Mucosa of descending colon (tissue), 3 donors: ENCODE measurements around the gene DPYSL4. TPM values are rescaled to one million over a fixed set of nuclear protein-coding genes. Genes with fewer than 3 reads are reported as not detected.

Source experiments
- ATAC-seq: fragments of 200-7000 bp; cut with Tn5 transposase; one replicate; pipeline ENCODE4 v1.9.1; 2020; ENCODE audit warnings: mild to moderate bottlenecking, moderate library complexity
- DNase-seq, 3 donors: peaks; one replicate each; pipeline ENCODE4 v3.0.0-alpha.2; 2020
- H3K36me3 ChIP-seq: fragments of 200-600 bp; one replicate; pipeline ENCODE4 v1.8.0; 2021; ENCODE audit warnings: low read depth, mild to moderate bottlenecking
- H3K4me1 ChIP-seq: fragments of 200-600 bp; one replicate; pipeline ENCODE4 v1.8.0; 2021; ENCODE audit warnings: low read depth, mild to moderate bottlenecking
- H3K4me3 ChIP-seq: fragments of 200-600 bp; one replicate; pipeline ENCODE4 v1.8.0; 2021; ENCODE audit warnings: mild to moderate bottlenecking
- H3K9me3 ChIP-seq: fragments of 200-600 bp; one replicate; pipeline ENCODE4 v1.8.0; 2021; ENCODE audit warnings: mild to moderate bottlenecking
- intact Hi-C, 2 donors: fragments of 100-400 bp; cut with DNase I in 1 of 2; cut with micrococcal nuclease in 1 of 2; formaldehyde crosslinking; loops; one replicate each; pipeline versions ENCODE4 v1.11.0 to v1.11.1; 2022; cut with DNase I, micrococcal nuclease
- total RNA-seq, 3 donors: library from RNA; stranded (reverse); fragmentation: NEBNext Ultra II Directional in 2 of 3; extraction: Animal tissue kit (Norgen Biotek cat#: 25700) in 2 of 3; gene quantifications; one replicate each; pipeline versions ENCODE4 v1.2.1 to v1.2.4, GENCODE V29; 2021 to 2023
- TF ChIP-seq, protein P1 (sequence below): fragments of 200-600 bp; IDR thresholded peaks from one replicate; pipeline ENCODE4 v1.8.0; 2022; ENCODE audit warnings: antibody characterized with exemption, mild to moderate bottlenecking
- donor health status: DM: no; HTN: no; CAD: no; lungs with moderate emphysema.
- donor health status: DM: no; HTN: no; CAD: no.
- donor health status: DM: no; HTN: yes; CAD: no.

Gene DPYSL4
- total RNA-seq, 3 donors from 2014 or later = 0.46 to 1.3 (median 0.55) TPM

DNA sequence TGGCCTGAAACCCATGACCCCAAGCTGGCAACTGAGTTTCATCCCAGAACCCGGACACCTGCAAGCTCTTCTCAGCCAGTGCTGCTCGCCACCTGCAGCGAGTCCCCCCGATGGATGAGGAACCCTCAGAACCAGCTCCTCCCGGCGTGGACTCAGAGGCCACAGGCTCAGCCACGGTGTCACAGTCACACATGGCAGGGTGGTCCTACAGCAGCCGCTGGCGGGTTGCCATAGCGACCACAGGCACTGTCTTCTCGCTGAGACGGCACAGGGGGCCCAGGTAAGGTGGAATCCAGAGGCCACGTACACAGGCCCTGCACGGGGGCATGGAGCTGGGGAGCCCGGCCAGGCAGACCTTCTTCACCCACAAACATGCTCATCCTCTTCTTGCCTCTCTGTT lies 53.4 kb downstream of the DPYSL4 start:
- H3K4me3 ChIP-seq = no peak overlapping the region
- intact Hi-C loops = no loop called here
- no peaks in the 10 kb centered on the region for H3K4me1 ChIP-seq
- no peaks in the 10 kb centered on the region for H3K36me3 ChIP-seq
- DNase-seq (no peak), ATAC-seq (no peak)
- TF ChIP-seq, protein P1, sequence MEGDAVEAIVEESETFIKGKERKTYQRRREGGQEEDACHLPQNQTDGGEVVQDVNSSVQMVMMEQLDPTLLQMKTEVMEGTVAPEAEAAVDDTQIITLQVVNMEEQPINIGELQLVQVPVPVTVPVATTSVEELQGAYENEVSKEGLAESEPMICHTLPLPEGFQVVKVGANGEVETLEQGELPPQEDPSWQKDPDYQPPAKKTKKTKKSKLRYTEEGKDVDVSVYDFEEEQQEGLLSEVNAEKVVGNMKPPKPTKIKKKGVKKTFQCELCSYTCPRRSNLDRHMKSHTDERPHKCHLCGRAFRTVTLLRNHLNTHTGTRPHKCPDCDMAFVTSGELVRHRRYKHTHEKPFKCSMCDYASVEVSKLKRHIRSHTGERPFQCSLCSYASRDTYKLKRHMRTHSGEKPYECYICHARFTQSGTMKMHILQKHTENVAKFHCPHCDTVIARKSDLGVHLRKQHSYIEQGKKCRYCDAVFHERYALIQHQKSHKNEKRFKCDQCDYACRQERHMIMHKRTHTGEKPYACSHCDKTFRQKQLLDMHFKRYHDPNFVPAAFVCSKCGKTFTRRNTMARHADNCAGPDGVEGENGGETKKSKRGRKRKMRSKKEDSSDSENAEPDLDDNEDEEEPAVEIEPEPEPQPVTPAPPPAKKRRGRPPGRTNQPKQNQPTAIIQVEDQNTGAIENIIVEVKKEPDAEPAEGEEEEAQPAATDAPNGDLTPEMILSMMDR = no peak
- H3K9me3 ChIP-seq = no peaks in the 10 kb centered on the region

DNA sequence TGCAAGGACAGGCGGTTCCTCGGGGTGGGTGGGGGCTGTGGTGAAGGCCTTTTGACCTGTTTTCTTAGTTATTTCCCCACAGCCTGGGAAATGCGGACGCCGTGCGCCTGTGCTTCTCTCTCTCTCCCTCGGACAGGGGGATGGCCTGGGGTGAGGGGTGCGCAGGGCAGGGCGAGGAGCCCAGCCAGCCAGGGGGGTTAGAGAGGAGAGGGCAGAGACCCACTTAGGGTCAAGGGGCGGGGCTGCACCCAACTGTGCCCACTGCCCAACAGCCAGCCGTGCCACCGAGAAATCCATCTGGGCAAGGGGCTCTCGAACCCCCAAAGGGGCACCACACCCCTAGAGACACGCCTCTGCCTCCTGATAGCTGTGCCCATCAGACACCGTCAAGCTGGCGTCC lies 53.8 kb downstream of the DPYSL4 start:
- intact Hi-C loops = no loop called here
- Histone ChIP-seq H3K9me3 (no peaks in the 10 kb centered on the region), H3K4me3 (no peak overlapping the region), H3K36me3 (no peaks in the 10 kb centered on the region), H3K4me1 (no peaks in the 10 kb centered on the region)
- no peak for ATAC-seq
- DNase-seq = no peak
- TF ChIP-seq, protein P1 = no peak

DNA sequence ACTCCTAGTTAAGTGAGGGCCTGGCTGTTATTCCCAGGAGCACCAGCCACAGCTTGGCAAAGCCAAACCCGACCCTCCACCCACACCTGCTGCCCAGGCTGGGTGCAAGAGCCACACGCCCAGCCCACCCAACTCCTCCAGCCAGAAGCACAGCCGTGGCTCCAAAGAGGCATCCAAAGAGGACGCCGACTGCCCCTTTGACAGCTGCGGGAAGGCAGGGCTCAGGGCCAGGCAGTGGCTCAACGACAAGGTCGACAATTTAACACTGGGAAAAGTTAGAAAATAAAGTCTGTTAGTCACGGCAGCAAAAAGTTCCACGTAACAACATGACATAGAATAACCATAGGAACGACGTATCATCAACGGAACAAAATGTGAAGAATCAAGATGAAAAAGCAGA lies 54.3 kb downstream of the DPYSL4 start:
- intact Hi-C loops = no loop called here

DNA sequence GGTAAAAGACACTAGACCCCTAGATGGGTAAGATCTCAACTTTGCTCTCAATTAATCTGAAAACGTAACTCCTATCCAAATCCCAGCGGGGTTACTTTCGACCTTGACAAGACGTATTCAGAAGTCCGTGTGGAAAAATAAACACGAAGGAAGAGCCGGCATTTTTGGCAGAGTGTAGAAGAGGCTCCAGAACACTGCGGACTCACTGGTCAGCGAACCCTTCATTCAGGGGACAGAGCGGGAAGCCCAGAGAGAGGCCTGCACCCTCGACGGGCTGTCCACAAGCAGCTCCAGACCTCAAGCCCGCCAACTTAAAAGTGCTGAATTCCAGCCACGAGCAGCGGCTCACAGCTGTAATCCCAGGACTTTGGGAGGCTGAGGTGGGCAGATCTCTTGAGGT lies 54.7 kb downstream of the DPYSL4 start:
- H3K9me3 ChIP-seq = no peaks in the 10 kb centered on the region
- H3K36me3 ChIP-seq = no peaks in the 10 kb centered on the region
- DNase-seq (no peak), ATAC-seq (no peak)
- no peaks in the 10 kb centered on the region for H3K4me1 ChIP-seq
- intact Hi-C loops = no loop called here
- no peak overlapping the region for H3K4me3 ChIP-seq
- TF ChIP-seq, protein P1 = no peak

More for the DNA sequence above, 54.3 kb downstream of the DPYSL4 start:
- no peaks in the 10 kb centered on the region for H3K9me3 ChIP-seq
- DNase-seq = no peak
- H3K36me3 ChIP-seq = no peaks in the 10 kb centered on the region
- ATAC-seq = no peak
- TF ChIP-seq, protein P1 = no peak
- H3K4me1 ChIP-seq = no peaks in the 10 kb centered on the region
- H3K4me3 ChIP-seq = no peak overlapping the region

DNA sequence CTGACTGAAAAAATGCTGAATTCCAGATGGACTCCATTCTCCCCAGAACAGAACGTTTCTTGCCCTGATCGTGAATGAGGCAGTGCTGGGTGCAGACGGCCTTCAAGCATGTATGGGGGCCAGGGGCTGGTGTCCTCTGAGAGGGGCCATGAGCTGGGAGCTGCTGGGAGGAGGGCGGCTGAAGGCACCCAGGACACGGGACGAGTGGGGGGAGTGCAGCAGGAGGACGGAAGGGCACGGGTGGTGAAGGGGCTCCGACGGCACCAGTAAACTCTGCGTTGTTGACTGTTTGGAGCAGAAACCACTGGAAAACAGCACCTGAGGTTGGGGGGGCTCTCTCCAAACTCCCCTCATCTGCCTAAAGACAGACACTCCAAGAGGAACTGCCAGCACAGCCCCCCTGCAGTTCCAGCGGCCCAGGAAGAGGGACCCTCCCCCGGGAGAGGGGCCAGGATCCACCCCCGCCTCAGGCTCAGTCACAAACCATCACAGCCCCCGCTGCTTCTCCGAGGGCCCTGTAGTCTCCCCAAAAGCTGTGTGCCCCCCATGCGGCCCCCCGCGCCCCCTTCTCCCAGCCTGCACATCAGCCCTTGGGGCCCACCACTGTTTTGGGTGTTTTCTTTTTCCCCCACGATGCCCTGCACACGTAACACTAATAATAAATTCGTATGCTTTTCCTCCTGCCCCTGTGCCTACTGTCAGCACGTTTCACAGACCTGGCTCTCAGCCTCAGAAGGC lies 55.5 kb downstream of the DPYSL4 start:
- DNase-seq = no peak
- TF ChIP-seq, protein P1 = no peak
- H3K4me1 ChIP-seq = no peaks in the 10 kb centered on the region
- H3K36me3 ChIP-seq = no peaks in the 10 kb centered on the region
- intact Hi-C loops = no loop called here
- no peak overlapping the region for H3K4me3 ChIP-seq
- no peaks in the 10 kb centered on the region for H3K9me3 ChIP-seq
- ATAC-seq = no peak
